Astrocyte of the spinal cord (primary cell): Measurements from ENCODE around the gene CAPN12.
"Not testable (repeated sequence)": the region's sequence is repeated elsewhere in the genome, so short reads cannot be mapped to it uniquely, and the experiment has no call there.

Experiments used
- DNase-seq: peaks from one replicate; pipeline ENCODE4 v3.0.0; 2011; ENCODE audit warnings: low read depth, low spot score
- H3K4me3 ChIP-seq: 2 replicates; pipeline ENCODE4 v1.5.1; 2011; ENCODE audit warnings: low read depth, mild to moderate bottlenecking, low read length, moderate library complexity
- in situ Hi-C: cut with HindIII; loops from 2 replicates; pipeline ENCODE4 v1.10.0; 2017; ENCODE audit warnings: low sequenced_read_pairs
- TF ChIP-seq, protein P1 (sequence below): IDR thresholded peaks from 2 replicates; pipeline ENCODE4 v1.5.1; 2012; ENCODE audit warnings: low read depth, mild to moderate bottlenecking, low read length, inconsistent platforms

CAPN12 gene

DNA sequence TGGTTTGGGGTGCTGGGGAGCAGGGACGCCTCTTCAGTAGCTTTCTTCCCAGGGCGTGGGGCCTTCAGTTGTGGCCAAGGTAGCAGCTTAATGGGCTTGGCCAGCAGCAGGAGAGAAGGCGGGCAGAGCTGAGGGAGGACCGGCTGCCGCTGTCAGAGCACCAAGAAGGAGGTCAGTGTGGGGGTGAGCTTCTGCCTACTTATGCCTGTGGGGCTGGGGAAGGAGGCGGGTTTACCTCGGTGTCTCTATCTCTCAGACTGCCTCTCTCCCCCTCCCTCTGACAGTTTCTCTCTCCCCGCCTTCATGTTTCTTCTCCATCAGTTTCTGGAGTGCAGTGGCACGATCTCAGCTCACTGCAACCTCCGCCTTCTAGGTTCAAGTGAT lies at the start of gene CAPN12:
Gene CAPN12, minus strand, starts transcription at position 177 of the 384 bp plus-strand sequence. CDS start 309 bp downstream, outside the sequence.
- H3K4me3 ChIP-seq = no peak within 1 kb of the TSS
- in situ Hi-C loops = no loop called here
- no peak for DNase-seq
- TF ChIP-seq, protein P1, sequence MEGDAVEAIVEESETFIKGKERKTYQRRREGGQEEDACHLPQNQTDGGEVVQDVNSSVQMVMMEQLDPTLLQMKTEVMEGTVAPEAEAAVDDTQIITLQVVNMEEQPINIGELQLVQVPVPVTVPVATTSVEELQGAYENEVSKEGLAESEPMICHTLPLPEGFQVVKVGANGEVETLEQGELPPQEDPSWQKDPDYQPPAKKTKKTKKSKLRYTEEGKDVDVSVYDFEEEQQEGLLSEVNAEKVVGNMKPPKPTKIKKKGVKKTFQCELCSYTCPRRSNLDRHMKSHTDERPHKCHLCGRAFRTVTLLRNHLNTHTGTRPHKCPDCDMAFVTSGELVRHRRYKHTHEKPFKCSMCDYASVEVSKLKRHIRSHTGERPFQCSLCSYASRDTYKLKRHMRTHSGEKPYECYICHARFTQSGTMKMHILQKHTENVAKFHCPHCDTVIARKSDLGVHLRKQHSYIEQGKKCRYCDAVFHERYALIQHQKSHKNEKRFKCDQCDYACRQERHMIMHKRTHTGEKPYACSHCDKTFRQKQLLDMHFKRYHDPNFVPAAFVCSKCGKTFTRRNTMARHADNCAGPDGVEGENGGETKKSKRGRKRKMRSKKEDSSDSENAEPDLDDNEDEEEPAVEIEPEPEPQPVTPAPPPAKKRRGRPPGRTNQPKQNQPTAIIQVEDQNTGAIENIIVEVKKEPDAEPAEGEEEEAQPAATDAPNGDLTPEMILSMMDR = no peak

DNA sequence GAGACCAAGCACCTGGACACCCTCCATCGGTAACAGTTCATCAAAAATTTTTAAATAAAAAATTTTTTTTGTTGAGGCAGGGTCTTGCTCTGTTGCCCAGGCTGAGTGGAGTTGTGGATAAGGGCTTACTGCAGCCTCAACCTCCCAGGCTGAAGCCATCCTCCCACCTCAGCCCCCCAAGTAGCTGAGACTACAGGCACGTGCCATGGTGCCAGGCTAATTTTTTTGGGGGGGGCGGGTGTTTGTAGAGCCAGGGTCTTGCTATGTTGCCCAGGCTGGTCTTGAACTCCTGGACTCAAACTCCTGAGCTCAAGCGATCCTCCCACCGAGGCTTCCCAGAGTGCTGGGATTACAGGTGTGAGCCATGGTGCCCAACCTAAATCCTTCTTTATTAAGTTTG lies 49.4 kb upstream of the CAPN12 start:
- DNase-seq = no peak
- H3K4me3 ChIP-seq = no peak overlapping the region
- in situ Hi-C loops = no loop called here
- TF ChIP-seq, protein P1 = no peak

DNA sequence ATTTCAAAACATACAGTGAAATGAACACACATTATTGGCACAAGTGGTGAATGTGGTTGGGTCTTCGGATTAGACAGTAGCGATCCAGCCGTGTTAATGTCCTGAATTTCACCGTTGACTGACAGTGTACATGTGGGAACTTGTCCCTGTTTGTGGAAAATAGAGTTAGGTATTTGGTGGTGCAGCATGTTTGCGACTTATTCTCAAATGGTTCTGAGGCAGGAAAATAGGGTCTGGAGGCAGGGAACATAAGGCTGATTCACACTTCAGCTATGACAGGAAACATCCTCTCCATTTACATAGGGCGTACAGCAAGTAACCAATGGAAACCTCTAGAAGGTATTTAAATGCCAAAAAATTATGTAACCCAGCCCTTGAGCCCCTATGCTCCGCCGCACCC lies 48.9 kb upstream of the CAPN12 start:
- TF ChIP-seq, protein P1 = no peak
- peak; percentile 45 for DNase-seq
- H3K4me3 ChIP-seq = no peak overlapping the region
- in situ Hi-C loops = no loop called here

DNA sequence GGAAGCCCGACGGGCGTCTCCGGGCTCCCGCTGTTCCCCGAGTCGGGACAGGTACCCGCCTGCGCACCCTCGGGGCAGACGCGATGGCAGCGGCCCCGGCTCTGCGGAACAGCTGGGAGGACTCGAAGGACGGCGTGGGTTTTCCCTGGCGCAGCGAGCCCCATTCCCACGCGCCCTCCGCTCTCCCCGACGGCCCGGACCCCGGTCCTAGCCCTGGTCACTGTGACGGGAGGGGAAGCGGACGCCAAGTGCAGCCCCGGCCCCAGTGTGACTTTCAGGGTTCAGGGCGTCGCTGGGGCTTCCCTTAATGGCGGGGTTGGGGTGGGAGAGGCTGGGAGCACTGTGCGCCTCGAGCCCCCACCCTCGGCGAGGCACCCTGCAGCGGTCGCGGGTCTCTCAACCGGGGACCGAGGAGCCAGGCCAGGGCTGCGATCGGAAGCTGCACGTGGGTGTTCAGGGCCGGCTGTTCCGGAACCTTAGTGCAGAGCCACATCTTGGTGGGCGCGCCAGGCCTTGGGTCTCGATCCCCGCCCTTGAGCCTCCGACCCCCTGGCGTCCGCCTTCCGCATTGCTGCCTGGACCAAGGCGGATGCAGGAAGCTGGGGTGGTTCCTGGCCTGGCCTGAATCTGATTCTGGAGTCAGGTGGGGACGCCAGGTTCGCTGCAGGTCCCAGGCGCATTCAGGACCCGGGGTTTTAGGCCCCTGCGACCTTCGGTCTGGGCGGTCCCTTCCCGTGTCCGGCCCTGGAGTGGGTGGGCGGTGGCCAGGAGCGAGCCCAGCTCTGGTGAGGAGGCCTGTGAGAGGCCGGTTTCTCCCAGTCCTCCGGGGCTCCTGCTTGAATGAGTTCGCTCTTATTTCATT lies 48.2 kb upstream of the CAPN12 start:
- TF ChIP-seq, protein P1 = peak; percentile 43
- in situ Hi-C loops = no loop called here
- no peak overlapping the region for H3K4me3 ChIP-seq
- peak; percentile 7 for DNase-seq

GRCh38 chr19:38791451-38792064 lies 47.3 kb upstream of the CAPN12 start:
- in situ Hi-C loops, H3K4me3 ChIP-seq, DNase-seq: not testable (repeated sequence)

- in situ Hi-C loops = not testable (repeated sequence)
Measured at GRCh38 chr19:38790507-38791403, 46.5 kb upstream of the CAPN12 start.

GRCh38 chr19:38788478-38789243 lies 44.4 kb upstream of the CAPN12 start, which contains the start of gene LGALS7B:
LGALS7B (plus strand) TSS chr19:38789200; CDS start chr19:38789227, 27 bp downstream.
- in situ Hi-C loops = no loop called here
- TF ChIP-seq, protein P1 = no peak
- H3K4me3 ChIP-seq = no peak within 1 kb of the TSS
- DNase-seq = no peak

More at GRCh38 chr19:38790507-38791403, 46.5 kb upstream of the CAPN12 start:
- not testable (repeated sequence) for H3K4me3 ChIP-seq, DNase-seq
